ENCODE data around the gene NUP210L.

DNA sequence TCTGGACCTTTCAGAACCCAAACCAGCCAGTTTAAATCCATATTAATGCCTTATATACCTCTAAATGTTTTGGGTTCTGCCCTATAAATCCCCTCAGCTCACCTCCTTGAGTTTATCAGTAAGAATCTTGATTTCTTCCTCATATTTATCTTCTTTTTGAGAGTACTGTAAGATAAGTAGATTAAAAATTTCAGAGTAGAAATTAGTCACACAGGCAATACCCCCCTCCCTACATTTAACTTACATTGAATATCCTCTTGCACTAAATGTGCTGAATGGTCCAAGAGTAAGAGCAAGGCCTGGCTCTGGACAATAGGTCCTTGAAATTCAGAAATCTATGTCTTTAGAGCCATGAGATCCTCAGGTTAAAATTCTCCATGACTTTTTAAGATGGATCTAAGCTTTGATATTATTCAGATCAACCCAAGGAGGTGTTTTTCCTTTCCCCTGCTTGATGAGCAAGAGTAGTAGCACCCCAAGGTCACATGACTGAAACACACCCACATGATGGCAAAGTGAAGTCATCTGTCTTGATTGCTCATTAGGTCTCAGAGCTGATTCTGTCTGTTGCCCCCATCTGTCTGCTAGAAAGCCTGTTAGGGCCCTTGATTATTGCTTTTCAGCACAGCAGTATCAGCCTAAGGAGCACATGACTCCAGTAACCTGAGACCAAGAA lies 15.8 kb upstream of the NUP210L start:
- TF ChIP-seq, protein P1, sequence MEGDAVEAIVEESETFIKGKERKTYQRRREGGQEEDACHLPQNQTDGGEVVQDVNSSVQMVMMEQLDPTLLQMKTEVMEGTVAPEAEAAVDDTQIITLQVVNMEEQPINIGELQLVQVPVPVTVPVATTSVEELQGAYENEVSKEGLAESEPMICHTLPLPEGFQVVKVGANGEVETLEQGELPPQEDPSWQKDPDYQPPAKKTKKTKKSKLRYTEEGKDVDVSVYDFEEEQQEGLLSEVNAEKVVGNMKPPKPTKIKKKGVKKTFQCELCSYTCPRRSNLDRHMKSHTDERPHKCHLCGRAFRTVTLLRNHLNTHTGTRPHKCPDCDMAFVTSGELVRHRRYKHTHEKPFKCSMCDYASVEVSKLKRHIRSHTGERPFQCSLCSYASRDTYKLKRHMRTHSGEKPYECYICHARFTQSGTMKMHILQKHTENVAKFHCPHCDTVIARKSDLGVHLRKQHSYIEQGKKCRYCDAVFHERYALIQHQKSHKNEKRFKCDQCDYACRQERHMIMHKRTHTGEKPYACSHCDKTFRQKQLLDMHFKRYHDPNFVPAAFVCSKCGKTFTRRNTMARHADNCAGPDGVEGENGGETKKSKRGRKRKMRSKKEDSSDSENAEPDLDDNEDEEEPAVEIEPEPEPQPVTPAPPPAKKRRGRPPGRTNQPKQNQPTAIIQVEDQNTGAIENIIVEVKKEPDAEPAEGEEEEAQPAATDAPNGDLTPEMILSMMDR (IDR thresholded peaks at IDR 0.05) = no peak
- TF ChIP-seq POLR2A (IDR thresholded peaks at IDR 0.05) = no peak
